Measurements from ENCODE around the gene PARL. TPM values are rescaled to one million over a fixed set of nuclear protein-coding genes. Genes with fewer than 3 reads are reported as not detected.

The PARL gene
- total and polyA plus RNA-seq, 2 donors (not counting 1 experiment from before 2014, with no cell fraction given), result 23.5 to 46.7 TPM

GRCh38 chr3:183917776-183918175 is 33.1 kb upstream of the PARL start:
- Histone ChIP-seq H2AFZ (ENCODE audit: insufficient read depth, low read depth, low read length, poor library complexity, severe bottlenecking) (no peak overlapping the region), H3K27ac (ENCODE audit: low read length in 2 of 2) (no peak overlapping the region), H3K9ac (ENCODE audit: low read length) (no peak overlapping the region), H4K20me1 (ENCODE audit: control insufficient read depth, insufficient read depth, low read length, poor library complexity, severe bottlenecking) (no peaks in the 10 kb centered on the region), H3K27me3 (replicated peaks in 1 of 4; ENCODE audit: control extremely low read depth in 1 of 4, control insufficient read depth in 3 of 4, insufficient read depth in 4 of 4, low read length in 3 of 4) (no peaks in the 10 kb centered on the region), H3K4me3 (ENCODE audit: control extremely low read depth in 1 of 5, extremely low read depth in 1 of 5, insufficient read depth in 1 of 5, low read depth in 2 of 5, low read length in 4 of 5) (no peak overlapping the region), H3K4me2 (replicated peaks; ENCODE audit: low read depth, low read length, poor library complexity, severe bottlenecking) (no peak overlapping the region), H3K79me2 (ENCODE audit: control insufficient read depth, insufficient read depth, low read length) (no peaks in the 10 kb centered on the region), H3K9me3 (ENCODE audit: control extremely low read depth in 1 of 3, control insufficient read depth in 2 of 3, insufficient read depth in 1 of 3, low read length in 2 of 3) (no peaks in the 10 kb centered on the region), H3K4me1 (ENCODE audit: control insufficient read depth in 2 of 2, insufficient read depth in 2 of 2, low read length in 2 of 2) (no peaks in the 10 kb centered on the region), H3K36me3 (replicated peaks in 1 of 2; ENCODE audit: control extremely low read depth in 1 of 2, control insufficient read depth in 1 of 2, extremely low read depth in 1 of 2, insufficient read depth in 2 of 2, low read length in 1 of 2) (peaks cover 0 to 6% of the 10 kb centered on the region in 2 experiments)
- H3K4me1 Mint-ChIP-seq, result no peaks in the 10 kb centered on the region
- no peaks in the 10 kb centered on the region for H3K27me3 Mint-ChIP-seq
- DNase-seq, result no peak
- intact Hi-C loops (cut with micrococcal nuclease), result no loop called here
- H3K27ac Mint-ChIP-seq, result no peak overlapping the region
- 89% methylated on average over 3 of the region's 4 CpGs for WGBS (ENCODE audit: insufficient coverage)
- H3K4me3 Mint-ChIP-seq, result no peak overlapping the region
- ChIA-PET CTCF (no interaction called here), POLR2A (interaction anchor here (0.5 kb wide), 1 partner anchor 140 kb away, joined by 6 read pairs; no protein-coding TSS in a partner anchor)
- TF ChIP-seq EZH2 (IDR thresholded peaks at IDR 0.05; ENCODE audit: borderline replicate concordance, insufficient read depth, low read depth, low read length, poor library complexity, severe bottlenecking) (no peak), CTCF (IDR thresholded peaks at IDR 0.05) (no peak)
- ATAC-seq (ENCODE audit: low read depth), result no peak
- no peaks in the 10 kb centered on the region for H3K9me3 Mint-ChIP-seq (ENCODE audit: insufficient read depth)

GRCh38 chr3:183914856-183915255 is 30.2 kb upstream of the PARL start:
- ATAC-seq (ENCODE audit: low read depth), result no peak

More at GRCh38 chr3:183914856-183915255, 30.2 kb upstream of the PARL start:
- Histone ChIP-seq H3K4me3 (ENCODE audit: control extremely low read depth in 1 of 5, extremely low read depth in 1 of 5, insufficient read depth in 1 of 5, low read depth in 2 of 5, low read length in 4 of 5) (no peak overlapping the region), H3K9me3 (ENCODE audit: control extremely low read depth in 1 of 3, control insufficient read depth in 2 of 3, insufficient read depth in 1 of 3, low read length in 2 of 3) (no peaks in the 10 kb centered on the region), H3K36me3 (replicated peaks in 1 of 2; ENCODE audit: control extremely low read depth in 1 of 2, control insufficient read depth in 1 of 2, extremely low read depth in 1 of 2, insufficient read depth in 2 of 2, low read length in 1 of 2) (no peaks in the 10 kb centered on the region), H3K4me1 (ENCODE audit: control insufficient read depth in 2 of 2, insufficient read depth in 2 of 2, low read length in 2 of 2) (no peaks in the 10 kb centered on the region), H3K4me2 (replicated peaks; ENCODE audit: low read depth, low read length, poor library complexity, severe bottlenecking) (no peak overlapping the region), H4K20me1 (ENCODE audit: control insufficient read depth, insufficient read depth, low read length, poor library complexity, severe bottlenecking) (no peaks in the 10 kb centered on the region), H2AFZ (ENCODE audit: insufficient read depth, low read depth, low read length, poor library complexity, severe bottlenecking) (no peak overlapping the region), H3K27me3 (replicated peaks in 1 of 4; ENCODE audit: control extremely low read depth in 1 of 4, control insufficient read depth in 3 of 4, insufficient read depth in 4 of 4, low read length in 3 of 4) (no peaks in the 10 kb centered on the region), H3K9ac (ENCODE audit: low read length) (no peak overlapping the region), H3K79me2 (ENCODE audit: control insufficient read depth, insufficient read depth, low read length) (no peaks in the 10 kb centered on the region), H3K27ac (ENCODE audit: low read length in 2 of 2) (no peak overlapping the region)
- Mint-ChIP-seq H3K27ac (no peak overlapping the region), H3K27me3 (no peaks in the 10 kb centered on the region), H3K4me3 (no peak overlapping the region), H3K9me3 (ENCODE audit: insufficient read depth) (no peaks in the 10 kb centered on the region), H3K4me1 (no peaks in the 10 kb centered on the region)
- 100% methylated on average over 1 of the region's 5 CpGs for WGBS (ENCODE audit: insufficient coverage)
- TF ChIP-seq CTCF (IDR thresholded peaks at IDR 0.05), result no peak
- TF ChIP-seq EZH2 (IDR thresholded peaks at IDR 0.05; ENCODE audit: borderline replicate concordance, insufficient read depth, low read depth, low read length, poor library complexity, severe bottlenecking), result no peak
- no peak for DNase-seq
- intact Hi-C loops (cut with micrococcal nuclease), result no loop called here
- ChIA-PET POLR2A (no interaction called here), CTCF (interaction anchor here (1.4 kb wide), 1 partner anchor 17 kb away, joined by 3 read pairs; no protein-coding TSS in a partner anchor)
